Stimulated activated CD4-positive, alpha-beta T cell treated with anti-CD3 and anti-CD28 coated beads, Interleukin-4, amount 100 ng/mL, for 1 hour (primary cell): ENCODE results near the gene ARHGEF6.

Experiments
- DNase-seq: peaks from one replicate; pipeline ENCODE4 v3.0.0-alpha.2; 2020

The ARHGEF6 gene

DNA sequence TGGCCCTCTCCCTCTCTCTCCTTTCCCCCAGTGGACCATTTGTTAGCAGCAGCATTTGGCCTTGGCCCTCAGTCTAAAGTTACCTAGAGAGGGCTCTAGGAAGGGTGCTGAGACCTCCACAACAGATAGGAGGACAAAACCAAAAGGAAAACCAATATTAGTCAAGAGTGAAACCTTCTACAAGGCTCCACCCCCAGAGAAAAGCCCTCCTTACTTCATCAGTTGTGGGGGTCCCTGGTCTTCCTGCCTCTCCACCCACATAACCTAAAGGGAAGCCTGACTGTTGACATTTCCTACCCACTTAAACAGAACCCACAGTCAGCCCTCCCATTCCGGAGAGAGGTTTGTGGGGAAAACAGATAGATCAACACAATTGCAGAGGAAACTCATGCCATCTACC, 137.5 kb downstream of the ARHGEF6 start:
- no peak for DNase-seq

DNA sequence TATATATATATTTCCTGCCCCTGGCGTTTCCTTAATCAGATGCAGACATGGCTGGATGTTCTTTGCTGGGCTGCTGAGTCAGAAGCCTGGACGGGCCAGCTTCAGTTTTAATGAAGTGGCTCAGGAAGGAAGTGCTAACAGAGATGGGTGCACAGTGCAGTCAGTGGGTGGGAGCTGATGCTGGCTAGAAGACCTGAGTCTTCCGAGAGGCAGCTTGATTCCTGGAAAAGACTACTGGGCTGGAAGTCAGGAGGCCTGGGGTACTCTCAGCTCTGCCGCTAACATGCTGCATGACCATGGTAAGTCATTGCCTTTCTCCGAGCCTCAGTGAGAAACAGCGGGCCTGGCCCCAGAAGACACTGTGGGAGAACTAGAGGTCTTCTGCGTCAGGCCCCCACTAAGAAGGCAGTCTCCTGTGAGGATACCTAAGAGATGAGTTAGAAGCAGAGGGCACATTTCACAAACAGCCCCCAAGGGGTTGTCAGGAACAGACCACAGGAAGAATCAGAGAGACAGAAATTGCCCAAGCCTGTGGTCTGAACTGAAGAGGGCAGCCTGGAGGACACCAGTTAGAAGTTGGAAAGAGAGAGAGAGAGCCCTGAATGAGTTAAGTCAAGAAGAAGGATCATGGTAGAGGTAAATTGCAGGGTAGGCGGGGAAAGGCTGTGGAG, 141.1 kb downstream of the ARHGEF6 start:
- DNase-seq = no peak

GRCh38 chrX:136636121-136636520, 144.6 kb downstream of the ARHGEF6 start:
- DNase-seq = no peak

DNA sequence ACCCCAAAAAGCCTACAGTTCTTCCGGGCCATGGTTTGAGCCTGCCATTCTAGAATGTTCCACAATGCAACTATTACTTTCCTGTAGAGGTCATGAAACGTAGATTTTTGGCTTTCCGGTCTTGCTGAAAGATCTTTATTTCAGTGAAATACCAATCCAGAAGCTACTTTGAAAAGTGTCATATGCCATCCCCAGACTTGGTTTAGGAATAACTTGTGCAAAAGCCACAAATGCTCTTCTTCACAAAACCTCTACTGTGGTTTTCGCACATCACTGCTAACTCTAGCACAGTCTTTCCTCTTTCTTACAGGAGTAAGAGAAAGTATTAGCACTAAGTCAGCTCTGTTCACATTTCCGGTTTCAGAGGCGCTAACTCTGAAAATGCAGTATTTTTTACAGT, 145.5 kb downstream of the ARHGEF6 start:
- DNase-seq = no peak

GRCh38 chrX:136630881-136631280, 149.9 kb downstream of the ARHGEF6 start:
- DNase-seq = no peak

GRCh38 chrX:136629084-136629750, 151.5 kb downstream of the ARHGEF6 start:
- DNase-seq = no peak

DNA sequence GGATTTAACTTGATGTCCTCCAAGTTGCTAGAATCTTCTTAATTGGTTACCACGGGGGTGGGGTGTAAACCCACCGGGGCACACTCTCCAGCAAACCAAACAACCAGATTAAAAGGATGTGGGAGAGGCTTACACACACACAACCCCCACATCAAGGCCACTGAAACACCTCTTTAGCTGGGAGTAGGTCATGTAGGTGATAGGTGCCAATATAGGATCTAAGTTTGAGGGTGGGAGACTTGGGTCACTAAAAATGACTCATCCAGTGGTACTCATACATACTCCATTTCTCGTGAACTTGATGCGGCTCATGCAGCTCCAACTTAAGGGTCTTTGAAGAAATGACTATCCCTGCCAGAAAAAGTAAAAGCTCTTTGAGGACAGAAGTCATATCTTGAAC, 153.3 kb downstream of the ARHGEF6 start:
- no peak for DNase-seq

GRCh38 chrX:136626891-136627290, 153.8 kb downstream of the ARHGEF6 start:
- DNase-seq = no peak

GRCh38 chrX:136626237-136626636, 154.5 kb downstream of the ARHGEF6 start:
- no peak for DNase-seq

DNA sequence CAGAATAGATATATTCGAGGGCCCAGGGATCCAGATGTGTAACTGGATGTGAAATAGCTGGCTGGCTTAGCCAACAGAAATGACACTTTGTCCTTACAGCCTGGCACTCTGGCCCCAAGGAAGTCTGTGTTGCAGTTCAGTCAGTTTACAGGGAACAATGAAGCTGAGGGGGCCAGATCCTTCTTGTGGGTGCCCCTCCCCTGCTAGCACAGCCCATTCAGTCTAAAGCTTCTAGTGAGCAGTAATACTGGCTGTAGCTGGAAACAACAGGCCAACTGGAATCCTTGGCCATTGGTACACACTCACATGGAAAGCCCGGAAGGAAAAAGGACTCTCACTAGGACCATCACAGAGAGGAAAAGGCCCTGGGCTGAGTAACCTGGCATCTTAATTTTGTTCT, 155.5 kb downstream of the ARHGEF6 start:
- no peak for DNase-seq

GRCh38 chrX:136623396-136623795, 157.3 kb downstream of the ARHGEF6 start:
- no peak for DNase-seq

- DNase-seq = no peak
Observed at GRCh38 chrX:136622568-136622967, 158.2 kb downstream of the ARHGEF6 start.

- DNase-seq = no peak
Observed at GRCh38 chrX:136620780-136621179, 160.0 kb downstream of the ARHGEF6 start.

DNA sequence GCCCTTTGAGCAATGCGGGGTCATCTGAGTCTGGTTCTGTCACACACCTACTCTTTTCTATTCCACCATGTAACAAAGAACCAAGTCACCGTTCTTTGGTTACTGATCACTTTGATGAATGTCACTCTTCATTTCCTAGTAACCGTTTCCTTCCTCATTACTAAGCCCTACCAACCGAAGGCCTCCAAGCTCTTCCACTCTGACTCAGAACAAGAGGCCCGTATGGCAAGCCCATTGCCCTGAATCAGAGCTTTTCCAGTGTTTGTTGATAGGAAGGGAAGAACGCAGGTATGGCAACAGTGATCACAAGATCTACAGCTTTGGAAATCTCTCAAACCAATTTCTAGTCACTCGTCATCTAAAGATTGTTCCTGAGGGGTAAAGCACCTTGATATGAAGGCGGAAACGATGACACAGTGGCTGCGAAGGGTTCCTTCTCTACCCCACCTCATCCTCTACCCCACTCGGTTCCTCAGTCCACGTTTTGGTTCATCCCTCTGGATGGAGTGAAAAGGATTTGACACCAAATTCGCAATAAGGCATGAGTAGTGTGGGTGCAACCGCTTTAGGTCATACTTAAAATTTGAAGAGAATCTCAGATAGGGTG, 160.7 kb downstream of the ARHGEF6 start:
- peak; percentile 18 for DNase-seq

GRCh38 chrX:136616987-136617685, 163.6 kb downstream of the ARHGEF6 start:
- DNase-seq = no peak
